Measurements from ENCODE around the gene FSTL5.

DNA sequence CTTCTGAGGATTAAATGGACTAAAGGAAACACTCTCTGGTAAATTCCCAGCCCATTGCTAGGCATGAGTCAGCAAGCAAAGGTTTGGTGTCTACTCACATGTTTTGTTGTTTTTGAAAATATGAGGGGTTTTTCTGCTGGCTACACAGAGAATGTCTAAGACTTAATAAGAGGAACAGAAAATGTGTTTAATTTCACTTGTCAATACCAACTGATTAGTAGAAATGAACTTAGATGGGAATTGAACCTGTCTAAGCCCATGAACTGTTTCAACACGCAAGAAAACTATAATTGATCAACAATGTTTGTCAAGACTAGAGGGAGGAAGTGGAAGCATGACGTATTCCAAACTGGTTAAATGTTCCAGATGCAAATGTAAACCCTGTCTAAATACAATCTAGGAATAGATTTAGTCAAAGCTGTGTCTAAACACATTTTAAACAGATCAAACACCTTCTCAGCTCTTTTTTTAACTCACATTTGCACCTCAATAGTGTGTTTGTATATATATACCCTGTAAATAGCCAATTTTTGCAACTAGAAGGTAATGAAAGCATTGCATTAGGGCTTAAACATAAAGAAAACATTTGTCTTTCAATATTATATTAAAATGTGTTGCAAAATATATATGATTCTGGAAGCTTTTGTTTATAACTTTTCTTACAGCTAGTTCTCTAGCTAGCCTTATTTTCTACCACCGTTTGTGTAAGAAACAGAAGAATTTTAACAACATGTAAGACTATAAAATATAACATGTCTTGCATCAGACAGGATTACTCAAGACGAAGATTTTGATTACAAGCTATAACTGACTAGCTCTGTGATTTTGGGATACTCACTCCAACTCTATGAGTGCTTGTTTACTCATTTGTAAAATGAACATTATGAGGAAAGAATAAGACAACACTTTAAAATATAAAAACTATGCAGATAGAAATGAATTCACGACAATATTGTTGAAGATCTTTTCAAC lies 607.8 kb downstream of the FSTL5 start:
- TF ChIP-seq, protein P1, sequence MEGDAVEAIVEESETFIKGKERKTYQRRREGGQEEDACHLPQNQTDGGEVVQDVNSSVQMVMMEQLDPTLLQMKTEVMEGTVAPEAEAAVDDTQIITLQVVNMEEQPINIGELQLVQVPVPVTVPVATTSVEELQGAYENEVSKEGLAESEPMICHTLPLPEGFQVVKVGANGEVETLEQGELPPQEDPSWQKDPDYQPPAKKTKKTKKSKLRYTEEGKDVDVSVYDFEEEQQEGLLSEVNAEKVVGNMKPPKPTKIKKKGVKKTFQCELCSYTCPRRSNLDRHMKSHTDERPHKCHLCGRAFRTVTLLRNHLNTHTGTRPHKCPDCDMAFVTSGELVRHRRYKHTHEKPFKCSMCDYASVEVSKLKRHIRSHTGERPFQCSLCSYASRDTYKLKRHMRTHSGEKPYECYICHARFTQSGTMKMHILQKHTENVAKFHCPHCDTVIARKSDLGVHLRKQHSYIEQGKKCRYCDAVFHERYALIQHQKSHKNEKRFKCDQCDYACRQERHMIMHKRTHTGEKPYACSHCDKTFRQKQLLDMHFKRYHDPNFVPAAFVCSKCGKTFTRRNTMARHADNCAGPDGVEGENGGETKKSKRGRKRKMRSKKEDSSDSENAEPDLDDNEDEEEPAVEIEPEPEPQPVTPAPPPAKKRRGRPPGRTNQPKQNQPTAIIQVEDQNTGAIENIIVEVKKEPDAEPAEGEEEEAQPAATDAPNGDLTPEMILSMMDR (IDR thresholded peaks at IDR 0.05 in 4 of 5, conservative IDR thresholded peaks at IDR 0.05 in 1 of 5), result no peak
- TF ChIP-seq POLR2A (IDR thresholded peaks at IDR 0.05), result no peak
